ENCODE measurements around the gene BTN1A1.

DNA sequence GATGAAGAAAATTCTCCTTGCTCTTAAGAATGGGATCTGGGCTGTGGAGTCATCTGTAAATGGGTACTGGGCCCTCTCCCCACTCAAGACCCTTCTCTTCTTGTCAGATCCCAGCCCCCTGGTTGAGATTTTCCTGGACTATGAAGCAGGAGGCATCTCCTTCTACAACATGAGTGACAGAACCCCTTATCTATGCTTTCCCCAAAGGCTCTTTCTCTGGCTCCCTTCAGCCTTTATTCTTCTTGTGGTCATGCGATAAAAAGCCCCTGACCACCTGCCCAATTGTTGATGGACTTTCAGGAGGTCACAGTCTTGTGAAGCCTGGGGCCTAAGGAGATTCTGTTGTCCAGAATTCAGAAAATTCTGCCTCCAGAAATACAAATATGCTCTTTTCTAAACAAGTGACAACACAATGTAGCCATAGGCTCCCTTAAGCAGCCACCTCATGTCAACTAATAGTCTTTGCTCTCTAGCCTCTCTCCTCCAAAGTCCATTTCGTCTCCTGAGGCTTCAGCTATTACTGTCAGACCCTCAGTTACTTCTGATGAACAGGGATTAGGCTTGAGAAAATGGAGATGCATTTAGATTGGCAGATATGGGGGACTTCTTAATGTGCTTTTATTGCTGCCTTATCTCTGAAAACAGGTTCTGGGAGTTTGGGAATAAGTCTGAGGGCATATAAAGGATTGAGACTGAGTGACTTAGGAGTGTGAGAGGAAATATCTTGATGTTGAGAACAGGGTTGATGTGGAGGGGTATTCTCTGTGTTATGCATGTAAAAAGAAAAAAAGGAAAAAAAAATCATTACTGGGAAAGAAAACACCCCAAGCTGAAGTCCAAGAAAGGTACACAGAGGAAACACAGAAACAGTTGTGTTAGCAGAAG is 21.8 kb upstream of the BTN1A1 start:
- TF ChIP-seq EZH2phosphoT487 (IDR thresholded peaks at IDR 0.05): no peak
- TF ChIP-seq, protein P1, sequence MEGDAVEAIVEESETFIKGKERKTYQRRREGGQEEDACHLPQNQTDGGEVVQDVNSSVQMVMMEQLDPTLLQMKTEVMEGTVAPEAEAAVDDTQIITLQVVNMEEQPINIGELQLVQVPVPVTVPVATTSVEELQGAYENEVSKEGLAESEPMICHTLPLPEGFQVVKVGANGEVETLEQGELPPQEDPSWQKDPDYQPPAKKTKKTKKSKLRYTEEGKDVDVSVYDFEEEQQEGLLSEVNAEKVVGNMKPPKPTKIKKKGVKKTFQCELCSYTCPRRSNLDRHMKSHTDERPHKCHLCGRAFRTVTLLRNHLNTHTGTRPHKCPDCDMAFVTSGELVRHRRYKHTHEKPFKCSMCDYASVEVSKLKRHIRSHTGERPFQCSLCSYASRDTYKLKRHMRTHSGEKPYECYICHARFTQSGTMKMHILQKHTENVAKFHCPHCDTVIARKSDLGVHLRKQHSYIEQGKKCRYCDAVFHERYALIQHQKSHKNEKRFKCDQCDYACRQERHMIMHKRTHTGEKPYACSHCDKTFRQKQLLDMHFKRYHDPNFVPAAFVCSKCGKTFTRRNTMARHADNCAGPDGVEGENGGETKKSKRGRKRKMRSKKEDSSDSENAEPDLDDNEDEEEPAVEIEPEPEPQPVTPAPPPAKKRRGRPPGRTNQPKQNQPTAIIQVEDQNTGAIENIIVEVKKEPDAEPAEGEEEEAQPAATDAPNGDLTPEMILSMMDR (IDR thresholded peaks at IDR 0.05): no peak
